ENCODE results near the gene IPO7.
"Not testable (repeated sequence)": the region's sequence is repeated elsewhere in the genome, so short reads cannot be mapped to it uniquely, and the experiment has no call there.

Gene IPO7

DNA sequence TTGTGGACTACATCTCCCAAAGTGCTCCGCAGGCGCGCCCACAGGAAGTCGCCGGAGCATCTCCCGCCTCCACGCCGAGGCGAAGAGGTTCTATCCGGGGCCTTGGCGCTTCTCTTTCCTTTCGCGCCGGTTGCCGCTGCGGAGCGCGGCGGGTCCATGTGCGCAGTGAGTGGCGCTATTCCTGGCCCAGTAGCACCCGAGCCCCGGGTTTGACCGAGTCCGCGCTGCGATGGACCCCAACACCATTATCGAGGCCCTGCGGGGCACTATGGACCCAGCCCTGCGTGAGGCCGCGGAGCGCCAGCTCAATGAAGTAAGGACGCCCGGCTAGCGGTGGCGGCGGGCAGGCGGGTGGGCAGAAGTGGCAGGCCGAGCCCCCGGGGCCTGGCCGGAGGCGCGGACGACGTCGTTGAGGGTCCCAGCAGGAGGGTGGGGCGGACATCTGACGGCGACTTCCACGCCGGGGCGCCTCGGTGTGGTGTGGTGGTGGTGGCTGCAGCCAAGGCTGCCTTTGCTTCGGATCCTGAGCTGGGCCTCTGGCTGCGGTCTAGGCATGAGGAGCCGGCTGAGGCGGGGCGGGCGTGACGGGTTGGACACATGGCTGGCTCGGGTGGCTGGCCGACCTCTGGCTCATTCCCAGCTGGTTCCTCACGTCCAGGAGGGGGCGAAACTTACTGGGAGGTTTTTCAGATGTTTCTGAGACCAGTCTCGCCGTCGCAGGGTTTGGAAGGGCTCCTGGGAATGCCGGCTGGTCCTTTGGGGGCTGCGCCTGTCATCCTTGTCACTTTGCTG lies at the start of gene IPO7:
TSS of gene IPO7 (plus strand) at position 118 of the 792 bp plus-strand sequence. CDS start at position 230, 112 bp downstream.
- DNase-seq (ENCODE audit: low spot score) = peak; percentile 92

DNA sequence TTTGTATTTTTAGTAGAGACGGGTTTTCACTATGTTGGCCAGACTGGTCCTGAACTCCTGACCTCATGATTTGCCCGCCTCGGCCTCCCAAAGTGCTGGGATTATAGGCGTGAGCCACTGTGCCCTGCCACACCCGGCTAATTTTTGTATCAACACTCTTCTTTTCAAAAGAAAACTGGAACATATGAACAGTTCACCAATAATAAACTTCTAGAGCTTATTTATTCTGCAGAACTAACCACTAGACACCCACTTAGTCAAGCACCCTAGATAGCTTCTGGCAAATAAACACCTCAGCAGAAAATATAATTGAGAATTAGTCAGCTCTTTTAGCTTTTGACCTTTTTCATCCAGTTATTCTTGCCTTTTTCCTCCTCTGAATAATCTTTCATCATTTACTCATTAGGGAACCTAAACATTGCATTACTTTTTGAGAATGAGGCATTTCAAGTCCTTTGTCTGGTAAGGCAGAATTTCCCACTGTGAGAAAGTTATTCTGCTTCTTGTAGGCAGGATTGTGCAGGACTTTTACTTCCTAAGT lies 42.7 kb upstream of the IPO7 start:
- no peak for DNase-seq (ENCODE audit: low spot score)

DNA sequence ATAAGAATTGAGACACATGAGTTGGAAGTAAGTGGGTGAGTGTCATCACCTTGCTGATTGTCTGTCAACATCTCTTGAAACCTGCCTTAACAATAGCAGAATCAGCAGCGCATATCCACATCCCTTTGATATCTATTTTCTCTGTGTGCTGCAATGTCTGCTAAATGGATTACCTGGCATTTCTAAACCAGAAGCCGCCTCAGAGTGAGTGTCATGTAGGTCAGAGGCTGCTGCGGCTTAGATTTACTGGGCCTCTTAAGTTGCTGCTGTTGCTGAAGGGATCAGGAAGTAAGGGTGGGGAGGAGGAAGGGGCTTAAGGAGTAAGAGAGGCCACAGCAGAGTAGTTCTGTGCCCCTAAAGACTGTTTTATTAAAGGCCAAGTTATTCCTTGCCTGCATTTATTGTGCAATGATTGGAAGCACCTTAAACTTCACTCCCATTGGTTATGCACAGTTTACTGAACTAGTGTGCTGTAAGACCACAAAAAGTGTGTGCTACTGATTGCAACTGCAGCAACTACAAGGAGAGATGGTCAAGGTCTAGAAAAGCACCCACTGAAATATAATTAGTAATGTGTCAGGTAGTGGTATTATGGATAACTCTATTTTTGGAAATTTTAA lies 40.3 kb upstream of the IPO7 start:
- DNase-seq (ENCODE audit: low spot score) = no peak

DNA sequence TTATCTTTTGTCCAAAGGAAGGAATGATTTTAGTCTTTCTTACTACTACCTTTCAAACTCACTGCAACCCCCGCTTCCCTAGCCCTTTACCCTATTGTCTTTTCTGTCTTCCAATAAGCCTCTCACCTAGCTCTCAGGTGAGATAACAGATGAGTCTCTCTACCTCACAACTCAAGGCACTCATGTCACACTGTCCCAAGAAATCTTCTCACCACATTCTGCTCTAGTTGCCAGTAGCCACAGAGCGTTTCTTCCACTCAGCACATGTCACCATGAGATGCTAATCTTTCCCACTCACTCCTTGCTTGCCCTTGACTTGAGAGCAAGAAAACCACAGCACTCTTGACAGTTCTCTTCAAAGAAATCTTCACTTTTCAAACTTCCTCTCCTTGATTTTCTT lies 37.4 kb upstream of the IPO7 start:
- no peak for DNase-seq (ENCODE audit: low spot score)

DNA sequence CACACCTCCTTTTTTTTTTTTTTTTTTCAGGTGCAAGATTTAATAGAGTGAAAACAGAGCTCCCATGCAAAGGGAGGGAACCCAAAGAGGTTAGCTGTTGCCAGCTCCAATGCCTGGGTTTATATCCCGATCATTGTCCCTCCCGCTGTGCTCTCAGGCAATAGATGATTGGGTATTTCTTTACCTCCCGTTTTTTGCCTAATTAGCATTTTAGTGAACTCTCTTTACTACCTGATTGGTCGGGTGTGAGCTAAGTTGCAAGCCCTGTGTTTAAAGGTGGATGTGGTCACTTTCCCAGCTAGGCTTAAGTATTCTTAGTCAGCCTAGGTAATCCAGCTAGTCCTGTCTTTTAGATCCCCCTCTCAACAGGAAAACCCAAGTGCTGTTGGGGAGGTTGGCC lies 36.7 kb upstream of the IPO7 start:
- not testable (repeated sequence) for DNase-seq (ENCODE audit: low spot score)

DNA sequence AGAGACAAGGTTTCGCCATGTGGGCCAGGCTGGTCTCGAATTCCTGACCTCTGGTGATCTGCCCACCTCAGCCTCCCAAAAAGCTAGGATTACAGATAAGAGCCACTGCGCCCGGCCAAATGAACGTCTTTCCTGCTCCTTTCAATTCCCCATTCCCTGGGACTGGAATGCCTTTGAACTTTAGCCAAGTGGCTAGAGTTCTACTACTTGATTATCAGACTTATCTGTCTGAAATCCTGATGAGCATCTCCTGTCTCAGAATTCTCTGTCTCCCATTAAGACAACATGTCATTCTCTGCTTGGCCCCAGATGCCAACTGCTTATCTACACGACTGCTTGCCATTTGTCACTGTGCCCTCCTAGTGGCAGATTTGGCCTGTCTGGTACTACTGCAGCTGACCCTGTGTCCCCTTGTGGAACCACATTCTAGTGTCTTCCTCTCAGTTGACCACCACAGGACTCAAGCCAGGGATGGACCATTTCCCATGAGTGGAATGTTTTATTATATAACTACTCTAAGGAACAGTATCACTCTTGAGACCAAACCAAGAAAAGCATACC lies 33.1 kb upstream of the IPO7 start:
- DNase-seq (ENCODE audit: low spot score) = no peak

DNA sequence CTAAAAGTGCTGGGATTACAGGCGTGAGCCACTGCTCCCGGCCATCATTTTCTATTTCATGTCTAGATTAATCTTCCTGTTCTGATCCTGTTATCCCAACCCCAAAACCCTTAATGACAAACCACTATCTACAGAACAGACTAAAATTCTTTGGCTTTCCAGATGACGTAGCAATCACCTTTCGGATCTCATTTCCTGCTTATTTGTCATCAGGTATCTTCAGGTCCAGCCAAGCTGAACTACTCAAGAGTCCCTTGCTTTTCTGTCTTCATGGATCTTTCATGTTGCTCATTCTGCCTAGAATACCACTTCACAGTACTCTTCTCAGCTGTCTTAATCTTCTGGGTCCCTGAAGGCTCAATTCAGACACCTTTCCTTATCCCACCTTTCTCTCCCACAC lies 27.4 kb upstream of the IPO7 start:
- no peak for DNase-seq (ENCODE audit: low spot score)

DNA sequence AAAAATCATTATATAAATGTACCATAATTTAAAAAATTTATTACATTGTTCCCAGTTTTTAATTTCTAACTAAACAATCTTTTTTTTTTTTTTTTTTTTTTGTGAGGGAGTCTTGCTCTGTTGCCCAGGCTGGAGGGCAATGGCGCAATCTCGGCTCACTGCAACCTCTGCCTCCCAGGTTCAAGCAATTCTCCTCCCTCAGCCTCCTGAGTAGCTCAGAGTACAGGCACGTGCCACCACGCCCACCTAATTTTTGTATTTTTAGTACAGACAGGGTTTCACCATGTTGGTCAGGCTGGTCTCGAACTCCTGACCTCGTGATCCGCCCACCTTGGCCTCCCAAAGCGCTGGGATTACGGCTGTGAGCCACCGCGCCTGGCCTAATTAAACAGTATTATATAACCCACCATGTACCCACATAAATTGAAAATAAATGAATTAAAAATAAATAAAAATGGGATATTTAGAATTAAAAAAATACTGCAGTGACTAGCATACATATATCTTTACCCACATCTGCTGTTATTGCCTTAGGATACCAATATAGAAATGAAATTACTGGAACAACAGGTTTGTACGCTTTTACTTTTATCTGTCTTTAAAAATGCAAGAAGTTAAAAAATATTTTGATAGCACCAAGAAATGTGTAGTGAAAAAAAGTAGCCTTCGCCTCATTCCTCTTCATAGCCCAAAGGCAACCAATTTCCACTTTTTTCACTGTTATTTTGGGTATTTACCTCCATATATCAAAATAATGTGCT lies 23.4 kb upstream of the IPO7 start:
- DNase-seq (ENCODE audit: low spot score) = not testable (repeated sequence)

DNA sequence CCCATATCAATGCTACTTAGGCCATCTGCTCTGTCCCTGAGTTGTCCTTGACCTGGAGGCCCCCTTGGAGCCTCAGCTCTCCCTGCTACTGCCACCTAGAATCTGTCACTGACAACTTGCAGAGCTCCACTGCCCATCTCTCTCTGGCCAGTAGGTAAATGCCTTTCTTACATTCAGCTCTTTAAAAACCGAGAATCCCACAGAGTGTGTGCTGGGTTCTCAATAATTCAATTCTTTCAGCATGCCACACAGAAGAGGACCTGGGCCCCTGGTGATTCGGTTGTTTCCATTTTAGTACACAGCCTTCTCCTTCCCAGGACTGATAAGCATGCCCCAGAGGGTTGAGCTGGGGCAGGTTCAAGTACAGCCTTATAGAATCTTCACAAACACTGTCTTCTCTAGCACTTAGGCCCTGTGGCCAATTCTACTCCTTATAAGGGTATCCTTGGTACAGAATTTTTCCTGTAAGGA lies 22.0 kb upstream of the IPO7 start:
- DNase-seq (ENCODE audit: low spot score) = no peak

DNA sequence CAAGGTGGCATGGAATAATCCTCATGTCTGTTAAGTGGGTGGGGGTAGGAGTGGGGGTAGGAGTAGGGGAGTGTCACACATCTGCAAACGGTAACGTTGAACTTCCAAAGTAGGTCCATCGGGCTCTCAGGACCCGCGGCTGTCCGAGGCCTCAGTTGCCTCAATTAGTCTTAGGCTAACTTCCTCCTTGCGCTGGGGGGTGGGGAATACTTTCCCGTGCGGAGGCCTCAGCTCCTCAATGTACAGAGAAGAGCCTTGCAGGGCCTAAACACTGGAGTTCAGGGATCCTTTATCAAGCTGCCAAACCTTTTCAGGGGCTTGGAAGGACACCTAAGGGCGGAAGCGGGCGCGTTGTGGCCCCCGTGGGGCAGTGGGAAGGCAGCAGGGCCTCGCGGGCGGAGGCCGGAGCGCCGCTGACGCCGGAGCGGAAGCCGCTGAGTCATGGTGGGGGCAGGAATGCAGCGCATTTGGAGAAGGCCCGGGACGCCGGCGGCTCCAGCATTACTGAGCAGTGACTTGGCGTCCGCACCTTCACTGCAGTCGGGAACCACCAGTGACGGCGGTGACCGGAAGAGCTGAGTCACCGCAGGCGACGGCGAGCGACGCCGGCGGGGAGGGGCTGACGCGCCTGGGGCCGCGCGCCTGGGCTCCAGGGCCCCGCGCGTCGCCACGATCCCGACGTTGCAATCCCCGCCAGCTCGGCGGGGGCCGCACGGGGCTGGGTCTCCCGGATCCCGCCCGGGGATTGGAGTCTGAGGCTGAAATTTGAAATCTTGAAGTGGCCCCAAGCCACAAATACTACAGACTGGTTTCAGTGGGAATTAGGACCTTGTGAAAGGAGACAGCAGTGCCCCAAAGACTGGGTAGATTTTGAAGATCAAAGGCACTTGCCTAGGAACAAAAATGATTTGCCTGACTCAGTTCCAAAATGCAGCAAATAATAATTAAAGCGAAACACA lies 20.2 kb upstream of the IPO7 start:
- DNase-seq (ENCODE audit: low spot score) = peak; percentile 85

DNA sequence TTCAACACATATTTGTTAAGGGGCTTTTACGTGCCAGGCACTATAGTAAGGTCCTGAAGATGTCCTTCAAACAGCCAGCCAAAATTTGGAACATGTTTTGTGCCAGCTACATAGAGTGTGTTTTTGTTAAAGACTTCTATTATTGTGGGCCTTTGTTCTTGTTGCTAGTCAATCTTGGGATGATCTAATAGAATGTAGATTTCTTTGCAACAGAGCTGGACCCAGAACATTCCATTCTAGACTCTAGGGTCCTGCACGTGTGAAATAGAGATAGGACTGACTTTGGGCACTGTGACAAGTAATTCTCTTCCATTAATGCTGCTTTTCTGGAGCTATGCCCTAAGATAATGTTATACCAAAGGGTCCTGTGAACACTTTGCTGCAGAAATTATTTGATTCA lies 16.9 kb upstream of the IPO7 start:
- DNase-seq (ENCODE audit: low spot score) = no peak

DNA sequence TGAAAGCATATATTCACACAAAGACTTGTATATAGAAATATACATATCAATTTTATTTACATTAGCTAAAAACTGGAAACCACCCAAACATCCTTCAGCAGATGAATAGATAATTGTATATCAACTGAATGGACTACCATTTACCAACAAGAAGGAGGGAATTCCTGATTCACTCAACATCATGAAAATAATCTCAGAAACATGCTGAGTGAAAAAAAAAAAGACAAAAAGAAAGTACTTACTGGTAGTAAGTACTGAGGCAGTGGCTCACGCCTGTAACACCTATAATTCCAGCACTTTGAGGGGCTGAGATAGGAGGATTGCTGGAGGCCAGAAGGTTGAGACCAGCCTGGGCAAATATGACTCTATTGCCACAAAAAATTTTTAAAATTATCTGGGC lies 7.4 kb upstream of the IPO7 start:
- DNase-seq (ENCODE audit: low spot score) = no peak

DNA sequence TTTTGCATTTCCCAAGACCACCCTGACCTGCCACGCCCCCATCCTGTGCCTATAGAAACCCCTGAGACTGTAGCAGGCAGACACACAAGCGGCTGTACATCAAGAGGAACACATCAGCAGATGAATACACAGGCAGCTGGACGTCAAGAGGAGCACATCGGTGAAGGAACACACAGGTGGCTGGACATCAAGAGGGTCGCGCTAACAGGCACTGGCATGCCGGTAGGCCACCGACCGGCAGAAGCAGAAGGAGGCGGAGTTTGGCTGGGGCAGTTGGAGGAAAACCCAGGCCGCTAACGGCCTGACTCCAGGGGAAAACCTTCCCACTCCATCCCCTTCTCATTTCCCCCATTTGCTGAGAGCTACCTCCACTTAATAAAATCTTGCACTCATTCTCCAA lies 5.4 kb upstream of the IPO7 start:
- no peak for DNase-seq (ENCODE audit: low spot score)

DNA sequence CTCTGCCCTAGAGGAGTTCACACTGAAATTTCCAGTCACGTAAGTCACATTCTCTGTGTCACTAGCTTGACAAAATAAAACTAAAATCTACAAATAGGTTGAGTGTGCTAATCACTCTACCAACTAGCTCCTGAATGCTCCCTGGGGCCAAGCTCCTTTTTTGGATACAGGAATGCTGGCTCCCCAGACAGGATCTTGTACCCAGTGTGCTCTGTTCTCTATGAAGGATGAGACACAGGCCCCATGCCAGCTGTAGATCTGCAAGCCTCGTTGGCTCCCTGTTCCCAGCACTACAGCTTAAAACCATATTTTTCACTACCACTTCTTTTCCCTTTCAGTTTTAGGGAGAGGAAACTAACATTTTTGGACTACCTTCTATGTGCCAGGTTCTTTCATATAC lies 3.7 kb upstream of the IPO7 start:
- DNase-seq (ENCODE audit: low spot score) = no peak

DNA sequence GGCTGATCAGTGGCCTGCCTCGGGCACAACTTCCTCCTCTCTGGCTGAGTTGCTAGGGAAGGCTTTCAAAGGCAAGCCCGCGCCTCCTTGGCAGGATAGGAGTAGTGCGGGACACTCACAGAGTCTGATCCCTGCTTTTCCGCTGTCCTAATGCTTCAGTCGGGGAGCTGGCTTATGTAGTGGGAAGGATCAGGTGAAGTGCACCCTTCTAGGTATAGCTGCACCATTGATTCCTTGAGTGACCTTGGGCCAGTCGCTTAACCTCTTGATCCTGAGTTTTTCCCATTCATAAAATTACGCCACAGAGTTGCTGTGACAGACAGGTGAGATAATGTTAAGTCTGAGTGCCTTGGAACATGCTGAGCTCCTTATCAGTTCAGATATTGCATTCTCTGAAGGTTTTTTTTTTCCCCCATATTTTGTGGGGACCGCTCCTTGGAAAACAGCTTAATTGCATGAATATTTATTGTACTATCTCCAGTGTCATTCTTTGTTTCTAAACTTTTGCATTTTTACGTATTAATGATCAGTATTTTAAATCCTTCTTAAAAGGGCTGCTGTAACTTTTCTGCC lies 961 bp downstream of the IPO7 start:
- no peak for DNase-seq (ENCODE audit: low spot score)

DNA sequence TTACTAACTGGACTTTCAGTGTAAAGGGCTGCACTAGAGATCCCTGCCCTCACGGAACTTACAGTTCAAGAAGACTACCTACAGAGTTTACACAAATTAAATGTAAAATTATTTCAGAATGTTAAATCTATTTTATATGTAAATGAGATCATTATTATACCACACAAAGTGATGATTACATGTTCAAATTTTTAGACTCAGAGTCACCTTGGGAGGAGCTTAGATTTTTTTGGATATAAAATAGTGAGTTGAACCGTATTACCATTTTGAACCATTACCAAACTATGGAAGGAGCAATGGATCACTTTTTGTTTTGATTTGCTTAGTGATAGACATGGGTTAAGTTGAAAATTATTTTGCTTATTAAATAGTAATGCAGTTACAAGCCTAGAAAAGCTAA lies 1.6 kb downstream of the IPO7 start:
- DNase-seq (ENCODE audit: low spot score) = no peak

DNA sequence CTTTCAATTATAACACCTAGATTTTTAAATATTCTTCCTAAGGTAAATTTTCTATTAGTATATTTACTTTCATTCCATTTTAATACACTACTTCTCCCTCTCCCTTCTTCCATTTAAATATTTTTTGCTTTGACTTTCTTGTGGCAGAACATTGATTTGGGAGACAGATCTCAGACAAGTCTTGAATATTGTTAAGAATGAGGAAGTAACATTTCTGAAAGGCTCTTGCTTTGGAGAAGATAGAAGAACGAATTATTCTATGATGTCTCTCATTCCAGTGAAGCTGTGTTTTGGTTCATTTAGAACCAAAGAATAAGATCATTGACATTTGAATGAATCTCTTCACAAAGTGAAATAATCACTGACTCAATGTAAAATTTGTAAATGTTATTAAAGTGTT lies 2.4 kb downstream of the IPO7 start:
- no peak for DNase-seq (ENCODE audit: low spot score)

DNA sequence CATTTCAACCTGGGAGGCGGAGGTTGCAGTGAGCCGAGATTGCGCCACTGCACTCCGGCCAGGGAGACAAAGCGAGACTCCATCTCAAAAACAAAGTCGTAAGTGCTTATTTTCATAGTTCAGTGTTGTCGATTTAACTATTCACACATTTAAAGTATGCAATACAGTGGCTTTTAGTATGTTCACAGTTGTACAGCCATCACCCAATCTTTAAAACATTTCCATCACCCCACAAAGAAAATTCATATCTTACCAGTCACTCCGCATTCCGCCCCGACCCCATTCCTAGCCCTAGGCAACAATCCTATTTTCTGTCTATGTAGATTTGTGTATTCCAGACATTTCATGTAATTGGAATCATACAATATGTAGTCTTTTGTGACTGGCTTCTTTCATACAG lies 11.9 kb downstream of the IPO7 start:
- DNase-seq (ENCODE audit: low spot score) = no peak

DNA sequence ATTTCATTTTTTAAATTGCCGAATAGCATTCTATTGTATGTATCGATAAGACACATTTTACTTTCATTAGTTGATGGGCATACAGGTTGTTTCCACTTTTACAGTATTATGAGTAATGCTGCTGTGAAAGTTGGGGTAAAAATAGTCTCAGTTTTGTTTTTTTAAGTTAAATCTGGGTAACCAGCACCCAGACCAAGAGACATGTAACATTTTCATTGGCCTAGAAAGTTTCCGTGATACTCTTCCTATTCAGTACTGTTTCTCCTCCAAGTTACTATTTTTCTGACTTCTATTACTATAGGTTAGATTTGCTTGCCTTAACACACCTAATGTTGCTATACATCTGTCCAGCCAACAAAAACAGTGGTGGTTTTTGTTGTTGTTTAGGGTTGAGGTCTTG lies 12.3 kb downstream of the IPO7 start:
- no peak for DNase-seq (ENCODE audit: low spot score)

DNA sequence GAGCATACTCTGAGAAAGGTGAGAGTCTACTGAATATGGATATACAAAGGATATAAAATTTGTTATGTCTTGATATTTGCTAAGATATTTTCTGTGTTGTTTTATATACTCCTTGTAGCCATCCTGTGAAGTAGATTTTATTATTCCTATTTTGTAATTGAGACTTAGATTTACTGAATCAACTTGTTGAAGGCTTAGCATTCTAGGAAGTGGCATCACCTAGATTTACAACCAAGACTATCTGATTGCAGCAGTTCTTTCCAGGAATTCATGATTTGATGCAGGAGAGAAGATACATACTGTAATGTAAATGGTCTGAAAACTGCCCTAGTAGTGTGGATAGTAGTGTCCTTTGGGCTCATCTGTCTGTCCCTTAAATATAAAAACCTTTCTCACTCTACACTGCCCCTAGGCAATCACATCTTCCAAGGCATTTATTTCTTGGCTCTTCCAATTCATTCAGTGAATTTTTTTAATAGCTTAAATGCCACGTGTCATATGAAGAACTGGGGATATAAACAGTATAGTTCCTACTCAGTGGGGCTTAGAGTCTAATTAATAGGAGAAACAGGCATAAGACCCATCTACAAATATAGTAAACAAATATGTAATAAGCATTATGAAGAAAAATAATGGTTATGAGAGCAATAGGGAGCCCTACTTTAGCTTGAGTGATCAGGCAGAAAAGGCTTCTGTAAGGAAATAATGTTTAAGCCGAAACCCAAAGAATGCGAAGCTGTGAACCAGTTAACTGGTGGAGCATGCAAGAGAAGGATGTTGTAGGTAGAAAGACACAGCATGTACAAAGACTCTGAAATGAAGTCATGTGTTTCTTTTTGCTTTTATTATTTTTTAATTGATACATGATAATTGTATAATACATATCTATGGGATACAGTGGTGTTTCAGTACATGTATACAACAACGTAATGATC lies 13.6 kb downstream of the IPO7 start:
- no peak for DNase-seq (ENCODE audit: low spot score)

All from COLO829 (cell line).